ENCODE data around the gene BPHL. TPM values are rescaled to one million over a fixed set of nuclear protein-coding genes. Genes with fewer than 3 reads are reported as not detected.

BPHL gene
- total RNA-seq, 1 experiment from 2014 or later: 36.3 TPM

GRCh38 chr6:3086282-3086946, 32.1 kb upstream of the BPHL start:
- intact Hi-C loops (cut with micrococcal nuclease; ENCODE audit: unreplicated experiment): no loop called here
- ATAC-seq: no peak
- peaks cover 22% of the 10 kb centered on the region for H3K36me3 ChIP-seq (ENCODE audit: control insufficient read depth, insufficient read depth, low read length)

GRCh38 chr6:3088446-3088845, 30.1 kb upstream of the BPHL start:
- Histone ChIP-seq H3K9me3 (ENCODE audit: control insufficient read depth, insufficient read depth, low read depth, low read length) (peaks cover 44% of the 10 kb centered on the region), H3K4me1 (ENCODE audit: control insufficient read depth, insufficient read depth, low read length) (no peaks in the 10 kb centered on the region), H3K36me3 (ENCODE audit: control insufficient read depth, insufficient read depth, low read length) (peaks cover 18% of the 10 kb centered on the region), H3K27me3 (ENCODE audit: control insufficient read depth, insufficient read depth, low read length) (no peaks in the 10 kb centered on the region), H3K4me3 (ENCODE audit: low read depth in 2 of 2, low read length in 2 of 2) (no peak overlapping the region), H3K27ac (ENCODE audit: low read length) (no peak overlapping the region)
- ChIA-PET CTCF (no interaction called here), POLR2A (no interaction called here)
- DNase-seq (ENCODE audit: low read depth, low spot score) (no peak), ATAC-seq (no peak)
- intact Hi-C loops (cut with micrococcal nuclease; ENCODE audit: unreplicated experiment): no loop called here
- in situ Hi-C loops (cut with HindIII; ENCODE audit: low pct_unique_long_range_greater_than_20kb, low sequenced_read_pairs): no loop called here
- TF ChIP-seq TCF7L2 (IDR thresholded peaks at IDR 0.05; ENCODE audit: low read depth, low read length) (no peak), REST (IDR thresholded peaks at IDR 0.05; ENCODE audit: insufficient read depth in 1 of 2, low read depth in 2 of 2, low read length in 1 of 2) (no peak)
- TF ChIP-seq, protein P1, sequence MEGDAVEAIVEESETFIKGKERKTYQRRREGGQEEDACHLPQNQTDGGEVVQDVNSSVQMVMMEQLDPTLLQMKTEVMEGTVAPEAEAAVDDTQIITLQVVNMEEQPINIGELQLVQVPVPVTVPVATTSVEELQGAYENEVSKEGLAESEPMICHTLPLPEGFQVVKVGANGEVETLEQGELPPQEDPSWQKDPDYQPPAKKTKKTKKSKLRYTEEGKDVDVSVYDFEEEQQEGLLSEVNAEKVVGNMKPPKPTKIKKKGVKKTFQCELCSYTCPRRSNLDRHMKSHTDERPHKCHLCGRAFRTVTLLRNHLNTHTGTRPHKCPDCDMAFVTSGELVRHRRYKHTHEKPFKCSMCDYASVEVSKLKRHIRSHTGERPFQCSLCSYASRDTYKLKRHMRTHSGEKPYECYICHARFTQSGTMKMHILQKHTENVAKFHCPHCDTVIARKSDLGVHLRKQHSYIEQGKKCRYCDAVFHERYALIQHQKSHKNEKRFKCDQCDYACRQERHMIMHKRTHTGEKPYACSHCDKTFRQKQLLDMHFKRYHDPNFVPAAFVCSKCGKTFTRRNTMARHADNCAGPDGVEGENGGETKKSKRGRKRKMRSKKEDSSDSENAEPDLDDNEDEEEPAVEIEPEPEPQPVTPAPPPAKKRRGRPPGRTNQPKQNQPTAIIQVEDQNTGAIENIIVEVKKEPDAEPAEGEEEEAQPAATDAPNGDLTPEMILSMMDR (IDR thresholded peaks at IDR 0.05): no peak
- no TSS peak for BruUV-seq (replicated peaks)

More at GRCh38 chr6:3086282-3086946, 32.1 kb upstream of the BPHL start:
- no peak overlapping the region for H3K4me3 ChIP-seq (ENCODE audit: low read depth in 2 of 2, low read length in 2 of 2)
- ChIA-PET CTCF (no interaction called here), POLR2A (no interaction called here)
- no peak overlapping the region for H3K27ac ChIP-seq (ENCODE audit: low read length)
- BruUV-seq (replicated peaks): no TSS peak
- H3K9me3 ChIP-seq (ENCODE audit: control insufficient read depth, insufficient read depth, low read depth, low read length): peaks cover 44% of the 10 kb centered on the region
- H3K4me1 ChIP-seq (ENCODE audit: control insufficient read depth, insufficient read depth, low read length): no peaks in the 10 kb centered on the region
- H3K27me3 ChIP-seq (ENCODE audit: control insufficient read depth, insufficient read depth, low read length): no peaks in the 10 kb centered on the region
- DNase-seq (ENCODE audit: low read depth, low spot score): no peak
- TF ChIP-seq, protein P1 (IDR thresholded peaks at IDR 0.05): no peak
- TF ChIP-seq SIN3A (IDR thresholded peaks at IDR 0.05; ENCODE audit: borderline replicate concordance, insufficient read depth, low read depth, low read length): no peak
- no peak for TF ChIP-seq TCF7L2 (IDR thresholded peaks at IDR 0.05; ENCODE audit: low read depth, low read length)
- no peak for TF ChIP-seq REST (IDR thresholded peaks at IDR 0.05; ENCODE audit: insufficient read depth in 1 of 2, low read depth in 2 of 2, low read length in 1 of 2)
- TF ChIP-seq POLR2AphosphoS5 (IDR thresholded peaks at IDR 0.05; ENCODE audit: low read depth, low read length): no peak
- in situ Hi-C loops (cut with HindIII; ENCODE audit: low pct_unique_long_range_greater_than_20kb, low sequenced_read_pairs): no loop called here

Measured in Panc1 (cell line).